Heart right ventricle (tissue), 16 donors: Measurements from ENCODE around the gene MPRIP. TPM values are rescaled to one million over a fixed set of nuclear protein-coding genes. Genes with fewer than 3 reads are reported as not detected.
A peak's percentile ranks its signal among the peaks of the same experiment; 100 is the strongest.

Experiments used
- ATAC-seq, 8 donors: fragments of 200-7000 bp; cut with Tn5 transposase; one replicate each; pipeline ENCODE4 v1.9.1; 2020; ENCODE audit warnings: mild to moderate bottlenecking in 8 of 8, moderate library complexity in 8 of 8, moderate number of reproducible peaks in 1 of 8
- DNase-seq, 2 donors: peaks; one replicate each; pipeline ENCODE4 v3.0.0-alpha.2; 2020
- H3K27ac ChIP-seq, 10 donors: fragments of 200-600 bp; sonication (generic) in 2 of 10; one replicate each; pipeline versions ENCODE4 v1.5.0 to v1.8.0; 2020 to 2022; ENCODE audit warnings: mild to moderate bottlenecking in 3 of 10
- H3K27me3 ChIP-seq, 7 donors: fragments of 200-600 bp; one replicate each; pipeline ENCODE4 v1.8.0; 2021 to 2022; ENCODE audit warnings: mild to moderate bottlenecking in 2 of 7
- H3K36me3 ChIP-seq, 9 donors: fragments of 200-600 bp; sonication (generic) in 1 of 9; one replicate each; pipeline versions ENCODE4 v1.5.0 to v1.8.0; 2020 to 2022; ENCODE audit warnings: mild to moderate bottlenecking in 2 of 9
- H3K4me1 ChIP-seq, 9 donors: fragments of 200-600 bp; sonication (generic) in 1 of 9; one replicate each; pipeline versions ENCODE4 v1.5.0 to v1.8.0; 2020 to 2022; ENCODE audit warnings: mild to moderate bottlenecking in 4 of 9
- H3K4me3 ChIP-seq, 10 donors: fragments of 200-600 bp; sonication (generic) in 2 of 10; one replicate each; pipeline versions ENCODE4 v1.5.0 to v1.8.0; 2020 to 2022; ENCODE audit warnings: mild to moderate bottlenecking in 7 of 10, moderate library complexity in 2 of 10
- H3K9me3 ChIP-seq, 11 donors: fragments of 200-600 bp in 10 of 11; sonication (generic) in 2 of 11; one replicate each; pipeline versions ENCODE4 v1.5.0 to v1.8.0; 2013 to 2022; ENCODE audit warnings: mild to moderate bottlenecking in 2 of 11, control low read depth in 1 of 11, moderate library complexity in 1 of 11
- CTCF ChIP-seq, 9 donors: fragments of 200-600 bp; sonication (generic) in 2 of 9; IDR thresholded peaks; one replicate each; pipeline versions ENCODE4 v1.5.0 to v1.8.0; 2021 to 2022; ENCODE audit warnings: antibody characterized with exemption in 9 of 9, mild to moderate bottlenecking in 5 of 9, moderate library complexity in 1 of 9
- WGBS, 2 donors: extraction: QIAGEN DNeasy Blood & Tissue Kit; methylation state at CpG; one replicate each; pipeline ENCODE4 v1.1.7; 2013; ENCODE audit warnings: inconsistent platforms in 1 of 2; 5-methylcytosine and 5-hydroxymethylcytosine counted together
- intact Hi-C, 10 donors: fragments of 100-400 bp; cut with DNase I; formaldehyde crosslinking; loops; one replicate each; pipeline versions ENCODE4 v1.11.1 to v1.14.2; 2022
- polyA plus RNA-seq, 2 donors: library from polyadenylated mRNA; stranded (reverse); fragments of 200-250 nt; gene quantifications; one replicate each; pipeline ENCODE4 v1.2.3, GENCODE V29; 2013
- total RNA-seq, 10 donors: library from RNA; stranded (reverse); fragmentation: NEBNext Ultra II Directional in 3 of 10; extraction: Animal tissue kit (Norgen Biotek cat#: 25700) in 3 of 10; gene quantifications; one replicate each; pipeline versions ENCODE4 v1.2.1 to v1.2.4, GENCODE V29; 2021 to 2023
- donor health status: Arrhythmogenic right ventricular cardiomyopathy.
- donor health status: ischemic (EF 13 %, LVEDD 7.1; RV severe dilation, severe dysfunction).
- donor health status: healthy with polysubstance abuse.
- donor health status: DM: no; HTN: yes; CAD: no.
- donor health status: DM: no; HTN: no; CAD: no.
- donor health status: ischemic (EF 25% LVEDD 6.9; RV normal size, moderate dysfunction).
- donor health status: ischemic (EF 25% LVEDD 5.7; RV mildly dilated, moderate dysfunction).
- donor health status: healthy.
- donor health status: DM: yes; HTN: yes; CAD: no.
- donor health status: Ischemic cardiomyopathy.
- donor health status: ischemic (EF 35%, LVEDD 5.7; RV mildly dilated, moderate dysfunction).
- donor health status: nonischemic (EF 11% LVEDD 7.7; RV severe dilation, severe dysfunction).
- donor health status: DM: yes; HTN: yes; CAD: no.
- donor health status: PGD.
- donor health status: ischemic (EF 29% LVEDD 5.4; RV normal size, mild dysfunction).
- donor health status: nonischemic (EF 23%, LVEDD 6.1; RV moderate dilation, normal function).

Gene MPRIP
- total and polyA plus RNA-seq, 12 donors = 225 to 409 (median 321) TPM

- Histone ChIP-seq H3K4me3 (no peak overlapping the region), H3K36me3 (peaks cover 0 to 72% (median 19%) of the 10 kb centered on the region in 9 donors), H3K27ac (peak overlapping the region in 7 of 10 donors; percentile 9 to 72 (median 61)), H3K4me1 (peaks cover 38 to 89% (median 58%) of the 10 kb centered on the region in 9 donors), H3K9me3 (no peaks in the 10 kb centered on the region), H3K27me3 (no peaks in the 10 kb centered on the region)
- no peak for TF ChIP-seq CTCF (IDR thresholded peaks at IDR 0.05)
- WGBS, 2 donors = 87 to 88% methylated on average over 7 of the region's 7 CpGs
- no peak for DNase-seq
- intact Hi-C loops = no loop called here
- no peak for ATAC-seq
Measured at GRCh38 chr17:17080781-17081180, 38.5 kb downstream of the MPRIP start.

GRCh38 chr17:17081304-17081940 is 39.2 kb downstream of the MPRIP start:
- H3K4me3 ChIP-seq = no peak overlapping the region
- no peaks in the 10 kb centered on the region for H3K9me3 ChIP-seq
- peak in 1 of 8 donors; percentile 7 for ATAC-seq
- H3K27me3 ChIP-seq = no peaks in the 10 kb centered on the region
- H3K36me3 ChIP-seq = peaks cover 0 to 72% (median 16%) of the 10 kb centered on the region in 9 donors
- WGBS, 2 donors = 61 to 67% methylated on average over 13 of the region's 13 CpGs
- DNase-seq = no peak
- peak overlapping the region in 6 of 10 donors; percentile 31 to 69 (median 49) for H3K27ac ChIP-seq
- intact Hi-C loops = no loop called here
- TF ChIP-seq CTCF (IDR thresholded peaks at IDR 0.05) = no peak
- H3K4me1 ChIP-seq = peaks cover 32 to 89% (median 52%) of the 10 kb centered on the region in 9 donors

- Histone ChIP-seq H3K27ac (no peak overlapping the region), H3K4me1 (peaks cover 32 to 89% (median 57%) of the 10 kb centered on the region in 9 donors), H3K36me3 (peaks cover 0 to 67% (median 12%) of the 10 kb centered on the region in 9 donors), H3K9me3 (no peaks in the 10 kb centered on the region), H3K27me3 (no peaks in the 10 kb centered on the region), H3K4me3 (no peak overlapping the region)
- WGBS, 2 donors = 85 to 87% methylated on average over 4 of the region's 4 CpGs
- TF ChIP-seq CTCF (IDR thresholded peaks at IDR 0.05) = no peak
- intact Hi-C loops = no loop called here
- ATAC-seq (no peak), DNase-seq (no peak)
Measured at GRCh38 chr17:17082878-17083277, 40.6 kb downstream of the MPRIP start.

GRCh38 chr17:17084317-17084835 is 42.1 kb downstream of the MPRIP start:
- H3K4me3 ChIP-seq = no peak overlapping the region
- no peaks in the 10 kb centered on the region for H3K27me3 ChIP-seq
- no peaks in the 10 kb centered on the region for H3K9me3 ChIP-seq
- DNase-seq (no peak), ATAC-seq (no peak)
- 88 to 92% methylated on average over 9 of the region's 9 CpGs for WGBS, 2 donors
- peaks cover 0 to 58% (median 3%) of the 10 kb centered on the region in 9 donors for H3K36me3 ChIP-seq
- TF ChIP-seq CTCF (IDR thresholded peaks at IDR 0.05) = no peak
- intact Hi-C loops = no loop called here
- peaks cover 28 to 89% (median 52%) of the 10 kb centered on the region in 9 donors for H3K4me1 ChIP-seq
- peak overlapping the region in 1 of 10 donors; percentile 21 for H3K27ac ChIP-seq
